Measurements from ENCODE around the gene IL1R2.
A peak's percentile ranks its signal among the peaks of the same experiment; 100 is the strongest.

IL1R2 gene

DNA sequence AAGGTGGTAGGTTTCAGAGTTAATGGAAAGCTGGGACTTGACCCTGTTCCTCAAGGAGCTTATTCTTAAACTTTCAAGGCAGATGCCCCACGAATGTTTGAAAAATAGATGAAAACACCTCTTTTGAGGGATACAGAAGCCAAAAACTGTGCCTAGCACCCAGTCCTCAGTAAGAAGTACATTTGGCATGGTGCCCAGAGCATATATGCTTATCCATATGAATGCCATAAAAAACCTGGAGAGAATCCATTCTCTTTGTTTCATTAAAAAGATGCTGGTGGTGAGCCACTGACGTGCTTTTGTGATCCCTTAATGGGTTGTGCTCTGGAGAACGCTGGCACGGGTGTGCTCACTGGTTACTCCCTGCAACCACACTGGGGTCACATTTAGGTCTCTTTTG, 69.0 kb downstream of the IL1R2 start:
- TF ChIP-seq, protein P1, sequence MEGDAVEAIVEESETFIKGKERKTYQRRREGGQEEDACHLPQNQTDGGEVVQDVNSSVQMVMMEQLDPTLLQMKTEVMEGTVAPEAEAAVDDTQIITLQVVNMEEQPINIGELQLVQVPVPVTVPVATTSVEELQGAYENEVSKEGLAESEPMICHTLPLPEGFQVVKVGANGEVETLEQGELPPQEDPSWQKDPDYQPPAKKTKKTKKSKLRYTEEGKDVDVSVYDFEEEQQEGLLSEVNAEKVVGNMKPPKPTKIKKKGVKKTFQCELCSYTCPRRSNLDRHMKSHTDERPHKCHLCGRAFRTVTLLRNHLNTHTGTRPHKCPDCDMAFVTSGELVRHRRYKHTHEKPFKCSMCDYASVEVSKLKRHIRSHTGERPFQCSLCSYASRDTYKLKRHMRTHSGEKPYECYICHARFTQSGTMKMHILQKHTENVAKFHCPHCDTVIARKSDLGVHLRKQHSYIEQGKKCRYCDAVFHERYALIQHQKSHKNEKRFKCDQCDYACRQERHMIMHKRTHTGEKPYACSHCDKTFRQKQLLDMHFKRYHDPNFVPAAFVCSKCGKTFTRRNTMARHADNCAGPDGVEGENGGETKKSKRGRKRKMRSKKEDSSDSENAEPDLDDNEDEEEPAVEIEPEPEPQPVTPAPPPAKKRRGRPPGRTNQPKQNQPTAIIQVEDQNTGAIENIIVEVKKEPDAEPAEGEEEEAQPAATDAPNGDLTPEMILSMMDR (IDR thresholded peaks at IDR 0.05; ENCODE audit: low read depth, low read length): no peak
- no peak overlapping the region for H3K4me3 ChIP-seq (ENCODE audit: low read depth, low read length)

DNA sequence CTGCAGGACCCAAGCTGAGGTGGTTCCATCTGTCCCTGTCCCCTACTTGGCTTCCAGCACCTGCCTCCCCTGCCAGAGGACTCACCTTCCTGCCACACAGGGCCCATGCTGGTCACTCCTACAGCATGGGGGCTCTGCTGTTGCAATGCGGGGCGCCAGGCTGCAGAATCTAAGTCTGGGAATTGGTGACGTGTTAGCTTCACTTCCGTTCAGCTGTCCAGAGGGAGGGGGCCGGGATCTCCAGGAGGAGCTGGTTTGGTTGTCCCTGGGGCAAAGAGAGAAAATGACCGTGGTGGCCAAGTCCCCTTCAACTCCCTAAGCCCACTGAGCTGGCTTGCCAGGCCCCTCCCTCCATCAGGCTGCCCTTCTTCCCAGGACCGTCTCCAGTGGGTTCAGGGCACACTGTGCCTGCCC, 69.5 kb downstream of the IL1R2 start:
- TF ChIP-seq, protein P1 (IDR thresholded peaks at IDR 0.05; ENCODE audit: low read depth, low read length): no peak
- no peak overlapping the region for H3K4me3 ChIP-seq (ENCODE audit: low read depth, low read length)

DNA sequence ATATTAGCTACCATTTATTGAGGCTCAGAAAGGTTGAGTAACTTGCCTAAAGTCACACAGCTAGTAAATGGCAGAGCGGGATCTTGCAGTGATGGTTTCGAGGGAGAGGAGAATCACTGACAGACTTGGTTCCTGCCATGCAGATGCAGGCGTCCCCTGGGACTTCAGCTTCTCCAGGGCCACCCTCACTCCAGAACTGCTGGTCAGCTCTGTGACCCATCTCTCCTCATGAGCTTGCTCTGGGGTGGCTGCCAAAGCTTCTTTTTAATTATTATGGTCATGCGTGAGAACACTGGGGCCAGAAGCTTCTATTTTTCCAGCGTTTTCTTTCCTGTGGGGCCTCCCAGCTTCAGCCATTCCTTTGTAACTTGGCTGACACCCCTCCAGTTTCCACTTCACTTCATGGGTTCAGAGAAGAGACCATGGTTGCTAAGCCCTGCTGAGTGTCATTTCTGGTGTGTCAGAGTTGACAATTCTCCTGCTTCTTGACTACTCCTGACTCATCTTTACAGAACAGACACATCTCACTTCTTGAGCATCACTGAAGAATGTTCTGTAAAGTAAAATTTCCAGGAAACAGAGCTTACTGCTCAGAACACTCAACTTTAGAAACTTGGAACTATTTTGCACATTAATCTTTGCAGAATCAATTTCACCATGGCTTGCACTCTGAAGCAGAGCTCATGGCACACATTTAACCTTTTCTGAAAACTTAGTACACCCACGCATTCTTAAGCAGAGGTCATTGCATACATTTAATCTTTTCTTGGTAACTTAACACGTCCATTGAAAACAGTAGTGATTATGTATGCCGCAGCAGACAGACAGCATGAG, 70.4 kb downstream of the IL1R2 start:
- no peak overlapping the region for H3K4me3 ChIP-seq (ENCODE audit: low read depth, low read length)
- TF ChIP-seq, protein P1 (IDR thresholded peaks at IDR 0.05; ENCODE audit: low read depth, low read length): no peak

- no peak overlapping the region for H3K4me3 ChIP-seq (ENCODE audit: low read depth, low read length)
- TF ChIP-seq, protein P1 (IDR thresholded peaks at IDR 0.05; ENCODE audit: low read depth, low read length): no peak
Observed at GRCh38 chr2:102062802-102063201, 71.0 kb downstream of the IL1R2 start.

DNA sequence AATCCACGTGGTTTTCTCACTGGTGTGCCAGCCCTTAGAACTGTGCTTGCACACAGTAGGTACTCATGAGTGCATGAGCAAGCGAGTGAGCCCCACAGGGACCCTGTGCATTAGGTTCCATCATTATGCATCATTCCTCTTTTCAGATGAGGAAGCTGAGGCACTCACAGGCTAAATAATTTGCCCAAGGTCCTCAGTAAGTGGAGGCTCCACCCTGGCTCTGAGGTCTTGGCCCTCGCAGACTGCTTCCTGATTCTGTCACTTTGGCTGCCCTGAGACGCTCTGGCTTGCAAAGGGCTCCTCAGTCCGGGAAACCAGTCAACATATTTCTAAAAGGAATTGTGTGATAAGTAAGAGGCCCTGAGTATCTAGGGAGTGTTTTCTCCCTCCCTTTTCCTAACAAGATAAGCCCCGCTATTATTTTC, 71.7 kb downstream of the IL1R2 start:
- no peak overlapping the region for H3K4me3 ChIP-seq (ENCODE audit: low read depth, low read length)
- TF ChIP-seq, protein P1 (IDR thresholded peaks at IDR 0.05; ENCODE audit: low read depth, low read length): no peak

- TF ChIP-seq, protein P1 (IDR thresholded peaks at IDR 0.05; ENCODE audit: low read depth, low read length): no peak
- peak overlapping the region; percentile 41 for H3K4me3 ChIP-seq (ENCODE audit: low read depth, low read length)
Observed at GRCh38 chr2:102063941-102064678, 72.3 kb downstream of the IL1R2 start.

Measured in WI38 (cell line).